Uterus (tissue), 2 donors: ENCODE measurements around the gene FEM1B.

Source experiments
- POLR2A ChIP-seq, 2 donors: fragments of 450-650 bp; IDR thresholded peaks; one replicate each; pipeline ENCODE4 v1.6.1; 2016; ENCODE audit warnings: antibody characterized with exemption in 2 of 2, mild to moderate bottlenecking in 1 of 2, moderate library complexity in 1 of 2
- TF ChIP-seq, protein P1 (sequence below), 4 experiments: fragments of 200-600 bp in 2 of 4; fragments of 450-650 bp in 2 of 4; sonication (generic) in 2 of 4; IDR thresholded peaks; one replicate each; pipeline ENCODE4 v1.5.1; 2016 to 2019; ENCODE audit warnings: antibody characterized with exemption in 4 of 4, mild to moderate bottlenecking in 2 of 4, moderate library complexity in 1 of 4

DNA sequence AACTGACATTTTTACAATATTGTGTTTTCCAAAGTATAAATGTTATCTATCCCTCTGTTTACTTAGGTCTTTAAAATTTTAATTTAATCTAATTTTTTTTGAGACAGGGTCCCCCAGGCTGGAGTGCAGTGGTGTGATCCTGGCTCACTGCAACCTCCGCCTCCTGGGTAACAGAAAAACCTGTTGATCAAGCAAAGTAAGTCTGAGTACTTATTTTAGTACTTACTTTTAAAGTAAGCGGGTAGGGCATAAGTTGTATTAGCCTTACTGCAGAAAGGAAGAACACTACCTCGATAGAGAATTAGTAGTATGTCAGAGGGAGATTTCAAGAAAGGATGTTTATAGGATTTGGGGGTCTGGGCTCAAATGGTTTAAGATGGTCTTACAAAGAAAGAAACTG is 11.9 kb upstream of the FEM1B start:
- TF ChIP-seq POLR2A (IDR thresholded peaks at IDR 0.05), result no peak
- TF ChIP-seq, protein P1, sequence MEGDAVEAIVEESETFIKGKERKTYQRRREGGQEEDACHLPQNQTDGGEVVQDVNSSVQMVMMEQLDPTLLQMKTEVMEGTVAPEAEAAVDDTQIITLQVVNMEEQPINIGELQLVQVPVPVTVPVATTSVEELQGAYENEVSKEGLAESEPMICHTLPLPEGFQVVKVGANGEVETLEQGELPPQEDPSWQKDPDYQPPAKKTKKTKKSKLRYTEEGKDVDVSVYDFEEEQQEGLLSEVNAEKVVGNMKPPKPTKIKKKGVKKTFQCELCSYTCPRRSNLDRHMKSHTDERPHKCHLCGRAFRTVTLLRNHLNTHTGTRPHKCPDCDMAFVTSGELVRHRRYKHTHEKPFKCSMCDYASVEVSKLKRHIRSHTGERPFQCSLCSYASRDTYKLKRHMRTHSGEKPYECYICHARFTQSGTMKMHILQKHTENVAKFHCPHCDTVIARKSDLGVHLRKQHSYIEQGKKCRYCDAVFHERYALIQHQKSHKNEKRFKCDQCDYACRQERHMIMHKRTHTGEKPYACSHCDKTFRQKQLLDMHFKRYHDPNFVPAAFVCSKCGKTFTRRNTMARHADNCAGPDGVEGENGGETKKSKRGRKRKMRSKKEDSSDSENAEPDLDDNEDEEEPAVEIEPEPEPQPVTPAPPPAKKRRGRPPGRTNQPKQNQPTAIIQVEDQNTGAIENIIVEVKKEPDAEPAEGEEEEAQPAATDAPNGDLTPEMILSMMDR (IDR thresholded peaks at IDR 0.05), result no peak
